HG02610 (cell line): Measurements from ENCODE around the gene TSPY4.
"Not testable (repeated sequence)": the region's sequence is repeated elsewhere in the genome, so short reads cannot be mapped to it uniquely, and the experiment has no call there.

Experiments
- ATAC-seq: cut with Tn5 transposase; IDR thresholded peaks from one replicate; pipeline ENCODE4 v1.9.1; 2021; ENCODE audit warnings: mild to moderate bottlenecking, moderate library complexity; ENCODE audit not compliant: unreplicated experiment

The TSPY4 gene, protein sequence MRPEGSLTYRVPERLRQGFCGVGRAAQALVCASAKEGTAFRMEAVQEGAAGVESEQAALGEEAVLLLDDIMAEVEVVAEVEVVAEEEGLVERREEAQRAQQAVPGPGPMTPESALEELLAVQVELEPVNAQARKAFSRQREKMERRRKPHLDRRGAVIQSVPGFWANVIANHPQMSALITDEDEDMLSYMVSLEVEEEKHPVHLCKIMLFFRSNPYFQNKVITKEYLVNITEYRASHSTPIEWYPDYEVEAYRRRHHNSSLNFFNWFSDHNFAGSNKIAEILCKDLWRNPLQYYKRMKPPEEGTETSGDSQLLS

DNA sequence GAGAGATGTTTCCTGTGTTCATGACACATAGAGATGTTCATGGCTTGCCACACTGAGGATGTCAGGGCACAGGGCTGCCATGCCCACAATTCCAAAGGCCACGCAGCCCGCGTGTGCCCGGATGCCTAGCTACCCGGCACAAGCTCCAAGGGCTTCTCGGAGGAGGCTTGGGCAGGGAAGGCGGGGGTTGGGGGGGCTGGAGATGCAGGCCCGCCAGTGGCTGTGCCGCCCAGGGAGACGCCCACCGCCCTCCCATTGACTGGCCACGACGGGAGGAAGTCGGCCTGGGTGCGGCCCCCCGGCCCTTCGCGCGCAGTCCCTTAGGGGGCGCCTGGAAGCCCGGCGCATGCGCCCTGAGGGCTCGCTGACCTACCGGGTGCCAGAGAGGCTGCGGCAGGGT is at the start of gene TSPY4:
Gene TSPY4, plus strand, starts transcription at position 301 of the 400 bp plus-strand sequence. Its CDS starts 46 bp downstream, at position 347.
- not testable (repeated sequence) for ATAC-seq

DNA sequence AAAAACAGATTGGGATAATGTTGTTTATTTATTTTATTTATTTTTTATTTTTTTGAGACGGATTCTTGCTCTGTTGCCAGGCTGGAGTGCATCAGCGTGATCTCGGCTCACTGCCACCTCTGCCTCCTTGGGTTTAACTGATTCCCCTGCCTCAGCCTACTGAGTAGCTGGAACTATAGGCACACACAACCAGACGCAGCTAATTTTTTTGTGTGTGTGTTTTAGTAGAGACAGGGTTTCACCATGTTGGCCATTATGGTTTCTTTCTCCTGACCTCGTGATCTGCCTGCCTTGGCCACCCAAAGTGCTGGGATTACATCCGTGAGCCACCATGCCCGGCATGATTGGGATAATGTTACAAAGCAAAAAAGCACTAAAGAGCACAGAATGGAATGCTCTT is 16.3 kb upstream of the TSPY4 start:
- no peak for ATAC-seq

DNA sequence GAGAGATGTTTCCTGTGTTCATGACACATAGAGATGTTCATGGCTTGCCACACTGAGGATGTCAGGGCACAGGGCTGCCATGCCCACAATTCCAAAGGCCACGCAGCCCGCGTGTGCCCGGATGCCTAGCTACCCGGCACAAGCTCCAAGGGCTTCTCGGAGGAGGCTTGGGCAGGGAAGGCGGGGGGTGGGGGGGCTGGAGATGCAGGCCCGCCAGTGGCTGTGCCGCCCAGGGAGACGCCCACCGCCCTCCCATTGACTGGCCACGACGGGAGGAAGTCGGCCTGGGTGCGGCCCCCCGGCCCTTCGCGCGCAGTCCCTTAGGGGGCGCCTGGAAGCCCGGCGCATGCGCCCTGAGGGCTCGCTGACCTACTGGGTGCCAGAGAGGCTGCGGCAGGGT is 20.2 kb downstream of the TSPY4 start, which contains the start of gene TSPY8:
Gene TSPY8, plus strand, starts transcription at position 301 of the 400 bp plus-strand sequence. Its CDS starts 46 bp downstream, at position 347.
- ATAC-seq: not testable (repeated sequence)
